GM18907 (cell line): Measurements from ENCODE around the gene DDX56.
"Not testable (repeated sequence)": the region's sequence is repeated elsewhere in the genome, so short reads cannot be mapped to it uniquely, and the experiment has no call there.

ENCODE experiments used
- ATAC-seq: cut with Tn5 transposase; IDR thresholded peaks from one replicate; pipeline ENCODE4 v1.9.1; 2021; ENCODE audit warnings: mild to moderate bottlenecking, moderate library complexity; ENCODE audit not compliant: unreplicated experiment

DDX56 gene

DNA sequence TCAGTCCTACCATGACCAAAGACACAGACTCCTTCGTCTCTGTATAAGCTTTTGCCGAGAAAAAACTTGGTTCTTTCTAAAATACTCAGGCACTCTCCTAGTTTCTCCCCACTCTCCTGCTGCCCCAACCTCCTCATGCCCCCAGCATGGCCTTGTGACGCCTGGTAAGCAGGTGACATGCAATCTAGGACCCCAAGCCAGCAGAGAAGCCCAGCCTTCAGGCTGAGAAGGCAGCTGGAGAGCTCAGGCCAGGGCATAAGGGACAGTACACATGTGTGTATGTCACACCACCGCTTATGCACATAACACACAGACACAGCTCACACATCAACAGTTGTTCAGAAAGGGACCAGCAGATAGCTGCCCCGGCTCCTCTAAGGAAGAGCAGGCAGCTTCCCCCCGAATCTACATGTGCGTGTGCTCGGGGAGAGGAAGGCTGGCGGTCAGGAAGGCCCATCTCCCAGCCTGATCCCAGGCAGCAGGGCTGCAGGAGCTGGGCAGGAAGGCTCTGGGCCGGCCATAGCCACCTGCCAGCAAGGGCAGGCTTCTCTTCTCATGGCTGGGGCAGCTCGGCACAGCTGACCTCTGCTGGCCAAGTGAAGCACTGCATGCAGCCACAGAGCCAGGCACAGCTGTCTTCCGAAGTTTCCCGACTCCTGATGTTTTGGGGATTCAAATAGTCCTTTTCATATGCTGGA is 8.5 kb downstream of the DDX56 start:
- no peak for ATAC-seq

DNA sequence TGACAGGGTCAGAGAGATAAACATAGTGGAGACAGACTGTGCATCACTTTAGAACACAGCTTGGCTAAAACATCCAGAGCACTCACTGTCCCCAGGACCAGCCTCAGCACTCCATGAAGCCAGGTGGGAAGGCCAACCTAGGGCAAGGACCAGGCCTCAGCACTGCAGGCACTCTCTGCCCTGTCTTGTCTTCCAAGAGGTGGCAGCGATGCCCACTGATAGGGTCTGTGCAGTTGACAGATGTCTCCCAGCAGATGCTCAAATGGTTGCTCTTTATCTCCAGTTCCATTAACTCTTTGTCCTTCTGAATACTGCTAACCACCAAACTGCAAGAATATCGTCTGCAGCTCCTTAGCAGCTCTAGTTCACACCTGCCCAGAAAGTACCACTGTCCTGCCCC is 9.1 kb downstream of the DDX56 start:
- no peak for ATAC-seq

DNA sequence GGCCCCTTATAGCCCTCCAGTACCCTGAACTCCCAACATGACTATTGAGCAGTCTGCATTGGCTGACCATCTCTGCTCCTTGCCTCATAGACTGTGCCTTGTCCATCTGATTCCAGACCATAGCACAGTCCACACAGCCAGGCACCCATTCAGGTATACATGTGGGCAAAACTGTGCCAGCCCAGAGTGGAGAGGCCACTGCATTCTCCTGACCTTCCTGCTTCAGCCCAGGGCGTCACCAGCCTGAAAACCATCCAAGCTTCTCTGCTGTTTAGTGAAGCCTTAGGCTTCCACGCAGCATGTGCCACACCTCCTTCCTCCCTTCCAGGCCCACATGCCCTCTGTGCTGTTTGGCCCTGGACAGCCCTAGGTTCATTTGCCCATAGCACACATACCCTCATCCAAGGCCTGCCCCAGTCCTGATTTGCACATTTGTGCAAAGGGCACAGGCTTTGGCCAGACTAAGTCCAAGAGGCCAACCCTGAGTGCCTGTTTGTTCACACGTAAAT is 10.5 kb downstream of the DDX56 start:
- ATAC-seq = no peak

DNA sequence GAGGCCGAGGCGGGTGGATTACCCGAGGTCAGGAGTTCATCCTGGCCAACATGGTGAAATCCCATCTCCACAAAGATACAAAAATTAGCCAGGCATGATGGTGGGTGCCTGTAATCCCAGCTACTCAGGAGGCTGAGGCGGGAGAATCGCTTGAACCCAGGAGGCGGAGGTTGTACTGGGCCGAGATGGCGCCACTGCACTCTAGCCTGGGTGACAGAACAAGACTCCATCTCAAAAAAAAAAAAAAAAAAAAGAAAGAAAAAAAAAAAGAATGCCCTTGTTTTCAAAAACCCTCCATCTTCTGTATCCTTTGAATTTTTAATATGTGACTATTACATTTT is 11.1 kb downstream of the DDX56 start:
- not testable (repeated sequence) for ATAC-seq

DNA sequence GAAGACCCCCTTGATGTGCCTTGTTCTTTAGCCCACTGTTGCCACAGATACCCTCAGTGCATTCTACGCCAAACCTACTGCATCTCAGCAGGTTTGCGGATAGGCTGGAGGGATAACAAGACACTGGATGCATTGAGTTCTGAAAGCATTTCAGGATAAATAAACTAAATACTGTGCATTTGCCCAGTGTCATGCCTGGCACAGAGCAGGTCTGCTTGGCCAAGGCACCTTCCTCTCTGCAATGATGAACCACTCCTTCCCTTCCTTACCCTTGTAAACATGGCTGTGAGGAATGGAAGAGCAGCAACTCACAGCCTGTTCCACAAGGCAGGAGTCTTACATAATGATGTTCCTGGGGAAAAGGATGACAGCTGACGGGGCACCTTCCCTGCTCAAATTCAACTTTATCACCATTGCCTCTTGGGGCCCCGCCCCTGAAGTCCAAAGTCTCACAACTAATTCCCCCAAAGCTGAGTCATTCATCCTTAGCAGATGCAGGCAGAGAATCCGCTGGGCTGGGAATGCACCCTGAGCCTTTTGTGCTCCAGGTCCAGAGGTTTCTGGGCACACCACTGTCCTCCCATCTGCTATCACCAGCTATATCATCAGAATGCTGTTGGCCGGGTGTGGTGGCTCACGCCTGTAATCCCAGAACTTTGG is 11.6 kb downstream of the DDX56 start:
- no peak for ATAC-seq

DNA sequence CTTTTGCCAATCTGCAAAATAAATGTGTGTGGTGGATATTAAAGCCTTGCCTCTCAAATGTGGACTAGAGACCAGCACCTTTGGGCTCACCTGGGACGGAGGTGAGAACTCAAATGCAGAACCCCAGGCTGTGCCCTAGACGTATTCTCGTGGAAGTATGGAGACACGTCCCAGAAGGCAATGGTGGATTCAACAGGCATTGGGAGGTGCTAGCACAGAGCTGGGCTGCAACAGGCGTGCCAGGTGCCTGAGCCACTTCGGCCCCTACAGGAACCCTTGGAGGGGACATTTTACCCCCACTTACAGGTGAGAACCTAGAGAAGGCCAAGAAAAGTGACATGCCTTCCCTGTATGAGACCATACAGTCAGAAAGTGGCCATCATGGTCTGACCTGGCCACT is 12.2 kb downstream of the DDX56 start:
- no peak for ATAC-seq

DNA sequence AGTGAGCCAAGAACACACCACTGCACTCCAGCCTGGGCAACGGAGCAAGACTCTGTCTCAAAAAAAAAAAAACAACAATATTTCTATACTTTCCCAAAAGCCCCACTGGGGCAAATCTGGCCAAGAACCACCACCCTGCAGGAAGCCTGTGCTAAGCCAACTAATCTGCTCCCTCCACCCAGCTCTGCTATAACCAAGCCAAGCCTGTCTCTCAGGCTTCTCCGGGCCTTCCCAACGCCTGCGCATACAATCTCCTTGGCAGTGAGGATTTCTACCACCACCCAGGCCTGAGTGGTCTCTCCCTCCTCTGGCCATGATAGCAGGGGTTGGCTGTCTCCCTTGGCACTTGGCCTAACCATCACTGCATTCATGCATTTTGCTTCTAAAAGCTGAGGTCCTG is 14.2 kb downstream of the DDX56 start:
- ATAC-seq = no peak

DNA sequence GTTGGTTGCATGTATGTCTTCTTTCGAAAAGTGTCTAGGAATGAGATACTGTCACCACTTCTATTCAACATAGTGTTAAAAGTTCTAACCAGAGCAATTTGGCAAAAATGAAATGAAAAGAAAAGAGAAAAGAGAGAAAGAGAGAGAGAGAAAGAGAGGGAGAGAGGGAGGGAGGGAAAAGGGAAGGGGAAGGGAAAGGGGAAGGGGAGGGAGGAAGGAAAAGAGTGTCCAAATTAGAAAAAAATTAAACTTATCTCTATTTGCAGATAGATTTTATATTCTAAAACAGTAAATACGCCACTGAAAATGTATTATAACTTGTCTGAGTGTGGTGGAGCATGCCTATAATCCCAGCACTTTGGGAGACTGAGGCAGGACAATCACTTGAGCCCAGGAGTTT is 16.2 kb downstream of the DDX56 start:
- no peak for ATAC-seq

DNA sequence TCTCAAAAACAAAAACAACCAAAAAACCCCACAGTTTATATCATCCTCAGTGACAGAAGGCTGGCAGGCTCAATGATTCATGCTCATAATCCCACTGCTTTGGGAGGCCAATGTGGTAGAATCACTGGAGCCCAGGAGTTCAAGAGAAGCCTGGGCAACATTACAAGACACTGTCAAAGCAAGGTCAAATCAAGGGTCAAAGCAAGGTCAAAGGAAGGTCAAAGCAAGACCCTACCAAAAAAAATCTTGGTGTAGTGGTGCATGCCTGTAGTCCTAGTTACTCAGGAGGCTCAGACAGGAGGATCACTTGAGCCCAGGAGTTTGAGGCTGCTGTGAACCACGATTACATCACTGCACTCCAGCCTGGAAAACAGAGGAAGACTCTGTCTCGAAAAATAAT is 18.4 kb downstream of the DDX56 start:
- no peak for ATAC-seq

DNA sequence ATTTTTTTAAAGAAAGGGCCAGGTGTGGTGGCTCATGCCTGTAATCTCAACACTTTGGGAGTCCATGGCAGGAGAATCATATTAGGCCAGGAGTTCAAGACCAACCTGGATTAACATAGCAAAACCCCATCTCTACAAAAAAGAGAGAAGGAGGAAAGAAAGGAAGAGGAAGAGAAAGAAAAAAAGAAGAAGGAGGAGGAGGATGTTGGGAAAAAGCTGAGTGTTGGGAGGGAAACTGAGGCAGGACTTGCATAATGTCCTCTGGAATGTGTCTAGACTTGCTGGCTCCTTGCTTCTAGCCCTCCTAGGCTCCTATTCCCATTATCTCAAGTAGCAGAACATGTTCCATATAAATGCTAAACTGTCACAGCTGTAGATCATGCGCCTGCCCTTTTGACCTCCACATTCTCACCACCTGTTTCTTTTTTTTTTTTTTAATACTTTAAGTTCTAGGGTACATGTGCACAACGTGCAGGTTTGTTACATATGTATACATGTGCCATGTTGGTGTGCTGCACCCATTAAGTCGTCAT is 21.2 kb downstream of the DDX56 start:
- not testable (repeated sequence) for ATAC-seq

DNA sequence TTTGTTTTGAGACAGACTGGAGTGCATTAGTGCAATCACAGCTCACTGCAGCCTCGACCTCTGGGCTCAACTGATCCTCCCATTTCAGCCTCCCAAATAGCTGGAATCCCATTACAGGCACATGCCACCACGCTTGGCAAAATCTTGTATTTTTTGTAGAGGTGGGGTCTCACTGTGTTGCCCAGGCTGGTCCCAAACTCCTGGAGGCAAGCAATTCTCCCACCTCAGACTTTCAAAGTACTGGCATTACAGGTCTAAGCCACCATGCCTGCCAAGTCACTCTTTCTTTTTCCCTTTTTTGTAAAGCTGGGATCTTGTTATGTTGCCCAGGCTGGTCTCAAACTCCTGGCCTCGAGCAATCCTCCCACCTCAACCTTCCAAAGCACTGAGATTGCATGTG is 24.3 kb downstream of the DDX56 start:
- no peak for ATAC-seq

DNA sequence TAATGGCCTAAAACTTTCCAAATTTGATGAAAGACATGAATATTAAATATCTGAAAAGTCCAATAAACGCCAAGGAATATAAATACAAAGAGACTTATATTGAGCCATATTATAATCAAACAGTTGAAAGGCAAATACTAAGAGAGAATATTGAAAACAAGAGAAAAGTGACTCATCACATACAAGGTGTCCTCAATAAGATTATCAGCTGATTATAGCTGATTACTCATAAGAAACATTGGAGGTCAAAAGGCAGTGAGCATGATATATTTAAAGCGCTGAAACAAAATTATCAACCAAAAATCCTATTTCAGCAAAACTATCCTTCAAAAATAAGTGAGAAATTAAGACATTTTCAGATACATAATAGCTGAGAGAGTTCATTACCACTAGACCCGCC is 24.8 kb downstream of the DDX56 start:
- no peak for ATAC-seq

DNA sequence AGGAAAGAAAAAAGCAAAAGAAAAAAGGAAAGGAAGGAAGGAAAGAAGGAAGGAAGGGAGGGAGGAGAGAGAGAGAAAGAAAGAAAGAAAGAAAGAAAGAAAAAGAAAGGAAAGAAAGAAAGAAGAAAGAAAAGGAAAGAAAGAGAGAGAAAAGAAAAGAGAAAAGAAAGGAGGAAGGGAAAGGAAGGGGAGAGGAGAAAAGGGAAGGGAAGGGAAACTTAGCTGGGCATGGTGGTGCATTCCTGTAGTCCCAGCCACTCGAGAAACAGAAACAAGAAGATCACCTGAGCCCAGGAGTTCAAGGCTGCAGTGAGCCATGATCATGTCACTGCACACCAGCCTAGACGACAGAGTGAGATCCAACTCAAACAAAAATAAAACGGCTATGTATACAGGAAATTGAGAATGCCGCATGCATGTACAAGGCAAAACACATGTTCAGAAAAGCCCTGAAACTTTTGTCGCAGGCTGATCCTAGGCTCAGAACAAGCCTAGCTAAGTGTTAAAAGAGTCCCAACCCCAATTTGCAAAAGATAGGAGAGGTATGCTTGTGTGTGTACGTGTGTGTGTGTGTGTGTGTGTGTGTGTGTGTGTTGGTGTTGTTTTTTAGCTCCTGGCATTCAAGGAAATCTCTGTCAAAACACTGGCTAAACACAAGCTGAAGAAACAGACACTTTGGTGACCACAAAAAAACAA is 26.0 kb downstream of the DDX56 start:
- no peak for ATAC-seq

DNA sequence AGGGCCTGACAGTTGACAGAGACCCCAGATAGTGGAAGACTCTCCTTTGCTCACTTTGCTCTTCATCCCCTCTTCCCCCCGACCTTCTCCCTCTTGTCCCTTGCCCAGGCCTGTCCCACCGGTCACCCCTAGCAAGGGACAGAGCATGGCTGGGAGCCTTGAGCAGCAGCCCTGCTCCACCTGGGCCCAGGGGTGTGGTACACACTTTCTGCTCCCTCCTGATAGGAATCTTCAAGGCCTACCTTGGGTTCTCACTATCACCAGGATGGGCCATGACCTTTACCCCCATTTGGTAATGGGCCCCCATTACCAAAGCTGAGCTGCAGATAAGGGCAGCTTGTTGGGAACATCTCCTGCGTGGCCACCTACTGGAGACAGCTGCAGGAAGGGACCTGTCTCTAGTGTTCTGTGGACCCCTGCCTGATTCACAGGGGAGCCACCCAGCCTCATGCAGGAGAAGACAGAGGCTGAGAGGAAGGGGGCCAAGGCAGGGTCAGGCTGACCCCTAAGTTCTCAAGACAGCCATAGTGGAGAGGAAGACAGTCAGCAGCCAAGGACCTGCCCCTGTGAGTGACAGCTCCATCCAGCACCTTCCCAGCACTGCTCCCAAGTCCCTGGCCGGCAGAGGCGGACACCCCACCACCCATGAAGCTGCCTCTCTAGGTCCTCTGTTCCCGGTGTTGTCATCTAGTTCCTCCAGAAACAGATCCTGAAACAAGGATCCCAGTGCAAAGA is 31.7 kb downstream of the DDX56 start:
- no peak for ATAC-seq

DNA sequence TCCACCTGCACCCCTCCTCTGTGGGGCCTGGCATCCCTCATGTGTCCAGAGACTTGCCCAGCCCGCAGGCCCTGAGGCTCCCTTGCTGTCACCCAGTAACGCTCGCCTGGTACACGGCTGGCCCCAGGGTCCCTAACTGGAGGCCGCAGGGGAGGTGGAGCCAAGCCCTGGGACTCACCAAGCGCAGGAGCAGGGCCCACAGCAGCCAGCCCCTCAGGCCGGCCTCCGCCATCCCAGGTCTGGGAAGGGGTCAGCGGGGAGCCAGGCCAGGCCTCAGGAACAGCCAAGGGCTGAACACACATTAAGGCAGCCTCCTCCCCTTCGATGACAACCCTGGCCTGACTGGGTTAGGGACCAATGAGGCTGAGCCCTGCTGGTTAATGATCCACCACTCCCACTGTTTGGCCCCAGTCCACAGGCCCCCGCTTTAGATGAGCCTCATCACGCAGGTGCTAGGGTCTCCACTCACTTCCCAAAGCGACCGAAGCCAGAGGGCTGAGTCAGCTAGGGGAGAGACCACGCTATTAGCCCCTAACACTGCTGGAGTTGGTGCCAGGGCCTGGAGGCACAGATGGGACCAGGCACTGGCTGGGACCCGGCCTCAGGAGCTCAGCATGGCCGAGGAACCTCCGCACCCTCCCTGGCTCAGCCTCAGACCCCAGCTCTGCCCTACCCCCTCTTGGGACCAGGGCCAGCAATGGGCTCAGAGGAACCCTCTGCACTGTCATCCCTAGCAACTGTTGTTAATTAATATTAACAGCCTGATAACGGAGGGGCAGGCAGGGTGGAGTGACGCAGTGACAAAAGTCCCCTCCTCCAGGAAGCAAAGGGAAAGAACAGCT is 32.5 kb downstream of the DDX56 start, which contains the start of gene NPC1L1:
NPC1L1 (minus strand) TSS at position 303 of the 842 bp plus-strand sequence; CDS start at position 232, 71 bp downstream.
- ATAC-seq = no peak

DNA sequence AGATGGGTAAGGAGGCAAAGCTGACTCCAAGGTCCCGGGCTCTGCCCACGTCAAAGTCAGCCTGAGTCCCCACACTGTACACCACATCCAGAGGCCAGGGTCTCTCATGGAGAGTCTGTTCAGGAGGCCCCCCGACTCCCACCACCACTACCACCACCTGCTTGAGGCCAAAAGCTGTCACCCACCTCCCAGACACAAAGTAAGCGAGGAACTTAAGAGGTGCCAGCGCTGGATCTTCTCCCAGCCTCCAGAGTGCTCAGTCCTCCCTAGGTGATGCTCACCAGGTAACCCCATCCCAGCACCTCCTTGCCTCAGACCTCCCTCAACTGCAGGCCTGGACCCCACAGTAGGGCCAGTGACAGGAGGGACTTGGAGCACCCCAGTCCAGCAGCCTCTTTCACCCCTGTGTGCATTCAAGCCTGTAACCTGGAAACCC is 33.1 kb downstream of the DDX56 start:
- ATAC-seq = no peak

DNA sequence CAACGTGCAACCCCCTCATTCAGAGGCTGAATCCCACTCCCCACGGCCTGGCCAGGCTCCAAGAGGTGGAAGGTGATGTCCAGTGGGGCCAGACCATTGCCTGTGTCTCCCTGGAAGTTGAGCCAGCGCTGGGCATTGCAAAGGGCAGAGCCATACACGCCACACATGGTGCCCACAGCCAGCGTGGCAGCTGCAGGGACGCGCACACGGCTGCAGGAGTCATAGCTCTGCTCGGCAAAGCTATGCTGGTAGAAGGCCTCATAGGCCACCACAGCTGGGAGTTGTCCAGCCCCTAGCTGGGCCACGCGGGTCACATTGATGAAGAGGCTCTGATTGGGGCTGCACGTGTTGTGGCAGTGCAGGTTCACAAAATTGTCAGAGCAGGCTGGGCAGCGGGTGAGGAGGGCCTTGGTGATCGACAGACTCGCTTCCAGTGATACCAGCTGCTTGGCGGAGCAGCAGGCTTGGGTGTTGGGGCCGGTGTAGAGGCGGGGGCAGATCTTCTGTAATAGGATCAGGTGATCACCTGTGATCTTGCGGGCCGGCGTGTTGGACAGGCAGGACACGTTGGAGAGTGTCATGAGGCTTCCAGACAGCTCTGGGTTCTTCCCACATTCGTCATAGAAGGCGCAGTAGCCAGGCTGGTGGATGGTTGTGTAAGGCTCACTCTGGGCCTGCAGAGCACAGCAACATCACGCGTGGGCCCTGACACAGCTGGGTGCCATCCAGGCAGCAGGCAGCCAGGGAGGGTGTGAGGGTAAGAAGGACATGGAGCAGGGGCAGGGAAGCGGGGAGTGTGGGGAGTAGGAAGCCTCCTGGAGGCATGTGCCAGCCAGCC is 33.8 kb downstream of the DDX56 start:
- ATAC-seq = no peak

DNA sequence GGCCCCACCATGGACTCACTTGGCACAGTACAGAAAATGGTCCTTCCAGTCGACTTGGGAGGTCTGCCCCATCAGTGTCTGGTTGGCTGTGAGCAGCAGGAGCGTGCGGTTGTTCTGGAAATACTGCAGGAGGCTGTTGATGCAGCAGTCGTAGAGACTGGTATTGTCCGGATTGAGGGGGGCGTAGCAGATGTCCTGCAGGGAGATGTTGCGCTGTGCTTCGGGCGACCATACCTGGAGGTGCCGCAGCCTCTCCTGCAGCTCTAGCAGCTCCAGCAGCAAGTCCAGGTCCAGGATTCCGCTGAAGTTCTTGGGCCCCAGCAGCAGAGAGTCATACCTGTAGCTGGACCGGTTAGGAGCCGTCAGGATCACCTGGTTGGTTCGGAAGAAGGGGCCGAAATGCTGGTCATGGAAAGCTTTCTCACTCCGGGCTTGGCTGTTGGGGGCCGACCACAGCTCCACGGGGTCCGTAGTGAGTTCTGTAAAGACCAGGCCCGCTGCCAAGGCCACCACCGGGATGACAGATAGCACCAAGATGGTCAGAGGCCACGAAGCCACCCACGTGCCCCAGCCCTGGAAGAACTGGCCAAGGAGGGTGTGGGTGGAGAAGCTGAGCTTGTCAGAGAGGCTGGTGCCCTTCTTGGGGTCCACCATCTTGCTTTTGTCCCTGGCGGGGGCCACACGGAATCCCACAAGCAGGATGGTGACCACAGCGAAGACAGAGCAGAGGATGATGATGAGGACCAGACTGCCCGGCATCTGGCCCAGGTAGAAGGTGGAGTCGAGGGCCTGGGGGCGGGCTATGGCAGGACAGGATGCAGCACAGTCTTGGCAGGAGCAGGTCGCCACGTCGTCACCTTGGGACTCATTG is 34.7 kb downstream of the DDX56 start:
- ATAC-seq = no peak
